Osteocyte (in vitro differentiated cells): ENCODE data around the gene ERICH6B. TPM values are rescaled to one million over a fixed set of nuclear protein-coding genes. Genes with fewer than 3 reads are reported as not detected.
"Not testable (repeated sequence)": the region's sequence is repeated elsewhere in the genome, so short reads cannot be mapped to it uniquely, and the experiment has no call there.

Source experiments
- DNase-seq: peaks from one replicate; pipeline ENCODE4 v3.0.0; 2021; ENCODE audit warnings: mixed read lengths; ENCODE audit not compliant: unreplicated experiment; ENCODE audit errors: extremely low spot score
- H3K27ac Mint-ChIP-seq: one replicate; pipeline ENCODE4 v1.8.0; 2021; ENCODE audit warnings: mild to moderate bottlenecking, mixed read lengths; ENCODE audit not compliant: unreplicated experiment
- H3K27me3 Mint-ChIP-seq: one replicate; pipeline ENCODE4 v1.8.0; 2021; ENCODE audit warnings: mixed read lengths; ENCODE audit not compliant: unreplicated experiment
- H3K36me3 Mint-ChIP-seq: one replicate; pipeline ENCODE4 v1.8.0; 2021; ENCODE audit warnings: mixed read lengths; ENCODE audit not compliant: unreplicated experiment
- H3K4me1 Mint-ChIP-seq: one replicate; pipeline ENCODE4 v1.8.0; 2021; ENCODE audit warnings: mixed read lengths; ENCODE audit not compliant: unreplicated experiment
- H3K4me3 Mint-ChIP-seq: one replicate; pipeline ENCODE4 v1.8.0; 2021; ENCODE audit warnings: mild to moderate bottlenecking, moderate library complexity, mixed read lengths; ENCODE audit not compliant: unreplicated experiment
- H3K9me3 Mint-ChIP-seq: one replicate; pipeline ENCODE4 v1.8.0; 2021; ENCODE audit warnings: mixed read lengths; ENCODE audit not compliant: unreplicated experiment
- CTCF ChIP-seq: fragments of 200-600 bp; sonication (generic); IDR thresholded peaks from 2 replicates; pipeline ENCODE4 v1.5.0; 2021; ENCODE audit warnings: antibody characterized with exemption, mild to moderate bottlenecking, moderate library complexity
- long read RNA-seq: library from polyadenylated mRNA; unstranded; transcript quantifications from one replicate; pipeline ENCODE4 v2.0.0, GENCODE V29; 2021
- total RNA-seq: library from RNA; stranded (reverse); gene quantifications from 2 replicates; pipeline ENCODE4 v1.2.1, GENCODE V29; 2021

Gene ERICH6B
- total RNA-seq: not detected in 2 replicates
- long read RNA-seq: 0 reads

GRCh38 chr13:45615501-45616101 lies at the start of gene ERICH6B:
Gene ERICH6B (minus strand): TSS chr13:45615739. CDS start chr13:45597005, 18,734 bp downstream.
- TF ChIP-seq CTCF: no peak
- H3K4me3 Mint-ChIP-seq: peak within 1 kb of the TSS; percentile 50
- H3K9me3 Mint-ChIP-seq: no peaks in the 10 kb centered on the region
- peaks cover 7% of the 10 kb centered on the region for H3K4me1 Mint-ChIP-seq
- H3K27me3 Mint-ChIP-seq: peaks cover 88% of the 10 kb centered on the region
- H3K27ac Mint-ChIP-seq: no peak within 1 kb of the TSS
- no peak for DNase-seq
- no peaks in the 10 kb centered on the region for H3K36me3 Mint-ChIP-seq

- not testable (repeated sequence) for H3K36me3 Mint-ChIP-seq, H3K27ac Mint-ChIP-seq, H3K4me3 Mint-ChIP-seq, H3K9me3 Mint-ChIP-seq, H3K27me3 Mint-ChIP-seq, DNase-seq
- peaks cover 46% of the 10 kb centered on the region for H3K4me1 Mint-ChIP-seq
These were observed 47.4 kb upstream of the ERICH6B start for GRCh38 chr13:45662903-45663302.

- H3K9me3 Mint-ChIP-seq: no peaks in the 10 kb centered on the region
- H3K36me3 Mint-ChIP-seq: peaks cover under 1% of the 10 kb centered on the region
- no peaks in the 10 kb centered on the region for H3K27me3 Mint-ChIP-seq
- no peak for DNase-seq
- peaks cover 49% of the 10 kb centered on the region for H3K4me1 Mint-ChIP-seq
- no peak overlapping the region for H3K27ac Mint-ChIP-seq
- TF ChIP-seq CTCF: no peak
- no peak overlapping the region for H3K4me3 Mint-ChIP-seq
These were observed 46.6 kb upstream of the ERICH6B start for GRCh38 chr13:45662162-45662561.

GRCh38 chr13:45660458-45660857 lies 44.9 kb upstream of the ERICH6B start:
- not testable (repeated sequence) for H3K27me3 Mint-ChIP-seq, H3K27ac Mint-ChIP-seq, H3K36me3 Mint-ChIP-seq, H3K9me3 Mint-ChIP-seq, H3K4me3 Mint-ChIP-seq, DNase-seq
- H3K4me1 Mint-ChIP-seq: peaks cover 49% of the 10 kb centered on the region

- Mint-ChIP-seq H3K9me3 (peaks cover 8% of the 10 kb centered on the region), H3K4me1 (peaks cover 49% of the 10 kb centered on the region), H3K4me3 (no peak overlapping the region), H3K36me3 (no peaks in the 10 kb centered on the region), H3K27ac (peak overlapping the region; percentile 90), H3K27me3 (no peaks in the 10 kb centered on the region)
- no peak for TF ChIP-seq CTCF
- DNase-seq: no peak
These were observed 44.0 kb upstream of the ERICH6B start for GRCh38 chr13:45659536-45659935.

GRCh38 chr13:45658586-45659235 lies 43.2 kb upstream of the ERICH6B start:
- H3K27ac Mint-ChIP-seq: peak overlapping the region; percentile 90
- H3K36me3 Mint-ChIP-seq: no peaks in the 10 kb centered on the region
- DNase-seq: no peak
- no peak overlapping the region for H3K4me3 Mint-ChIP-seq
- no peaks in the 10 kb centered on the region for H3K27me3 Mint-ChIP-seq
- no peak for TF ChIP-seq CTCF
- H3K9me3 Mint-ChIP-seq: peaks cover 8% of the 10 kb centered on the region
- peaks cover 49% of the 10 kb centered on the region for H3K4me1 Mint-ChIP-seq
